IMR-90 (cell line): ENCODE measurements around the gene ARHGAP24. TPM values are rescaled to one million over a fixed set of nuclear protein-coding genes. Genes with fewer than 3 reads are reported as not detected.

Source experiments
- ATAC-seq: fragments of 200-7000 bp; cut with Tn5 transposase; 2 replicates; pipeline ENCODE4 v1.9.1; 2020; ENCODE audit warnings: low read depth, mild to moderate bottlenecking, moderate library complexity
- BruUV-seq: library from RNA; stranded (reverse); fragments of 400-500 nt; replicated peaks from 2 replicates; lab custom pipeline; 2021; lab: Mats Ljungman, UMichigan
- CTCF ChIA-PET: fragments of 300-600 bp; formaldehyde crosslinking; extraction: SDS; loops from one replicate; lab custom pipeline; 2021; ENCODE audit warnings: antibody characterized with exemption; lab: Yijun Ruan, JAX
- POLR2A ChIA-PET: fragments of 300-600 bp; sonication (Branson Sonifier 250); formaldehyde crosslinking; loops from one replicate; lab custom pipeline; 2022; ENCODE audit warnings: antibody characterized with exemption; ENCODE audit not compliant: unreplicated experiment; lab: Charles Lee
- DNase-seq: peaks from one replicate; pipeline ENCODE4 v3.0.0; 2013
- H2AFZ ChIP-seq: replicated peaks from 2 replicates; pipeline ENCODE3; 2013; ENCODE audit warnings: low read length, mild to moderate bottlenecking; ENCODE audit not compliant: poor library complexity
- H2AK5ac ChIP-seq: 2 replicates; pipeline ENCODE4 v1.6.1; 2013; ENCODE audit warnings: low read depth, low read length, inconsistent platforms
- H2AK9ac ChIP-seq: replicated peaks from 2 replicates; pipeline ENCODE3; 2013; ENCODE audit warnings: mild to moderate bottlenecking, low read depth, low read length, moderate library complexity; ENCODE audit not compliant: poor library complexity
- H2BK120ac ChIP-seq: 2 replicates; pipeline ENCODE4 v1.6.1; 2013; ENCODE audit warnings: low read depth, low read length, inconsistent platforms
- H2BK15ac ChIP-seq: 3 replicates; pipeline ENCODE4 v1.6.1; 2013; ENCODE audit warnings: low read depth, low read length, inconsistent platforms
- H2BK20ac ChIP-seq: 2 replicates; pipeline ENCODE4 v1.6.1; 2013; ENCODE audit warnings: low read depth, mild to moderate bottlenecking, inconsistent platforms, low read length, moderate library complexity
- H2BK5ac ChIP-seq: 2 replicates; pipeline ENCODE4 v1.6.1; 2013; ENCODE audit warnings: mild to moderate bottlenecking, low read depth, low read length, inconsistent platforms; ENCODE audit not compliant: poor library complexity, severe bottlenecking
- H3K14ac ChIP-seq: replicated peaks from 2 replicates; pipeline ENCODE4 v1.6.1; 2013; ENCODE audit warnings: low read depth, low read length, inconsistent platforms
- H3K18ac ChIP-seq: 2 replicates; pipeline ENCODE4 v1.6.1; 2013; ENCODE audit warnings: low read depth, low read length, control low read depth
- H3K23ac ChIP-seq: 2 replicates; pipeline ENCODE4 v1.6.1; 2013; ENCODE audit warnings: low read depth, low read length, inconsistent platforms
- H3K27ac ChIP-seq: 2 replicates; pipeline ENCODE4 v1.5.1; 2013; ENCODE audit warnings: mild to moderate bottlenecking, control low read depth, low read length; ENCODE audit not compliant: insufficient read depth
- H3K27me3 ChIP-seq: 2 replicates; pipeline ENCODE4 v1.6.1; 2013; ENCODE audit warnings: low read length; ENCODE audit not compliant: control insufficient read depth, insufficient read depth
- H3K36me3 ChIP-seq: 2 replicates; pipeline ENCODE4 v1.6.1; 2013; ENCODE audit warnings: low read length, mixed read lengths; ENCODE audit not compliant: control insufficient read depth, insufficient read depth
- H3K4ac ChIP-seq: 2 replicates; pipeline ENCODE4 v1.6.1; 2013; ENCODE audit warnings: low read depth, low read length, inconsistent platforms
- H3K4me1 ChIP-seq: 2 replicates; pipeline ENCODE4 v1.6.1; 2013; ENCODE audit warnings: low read length, mixed read lengths; ENCODE audit not compliant: control insufficient read depth, insufficient read depth
- H3K4me2 ChIP-seq: 2 replicates; pipeline ENCODE4 v1.6.1; 2013; ENCODE audit warnings: low read depth, mild to moderate bottlenecking, control low read depth, low read length, moderate library complexity
- H3K4me3 ChIP-seq: 2 replicates; pipeline ENCODE4 v1.5.1; 2013; ENCODE audit warnings: low read depth, mild to moderate bottlenecking, control low read depth, low read length, moderate library complexity; ENCODE audit not compliant: insufficient read depth
- H3K56ac ChIP-seq: 2 replicates; pipeline ENCODE4 v1.6.1; 2013; ENCODE audit warnings: low read length, inconsistent platforms; ENCODE audit not compliant: insufficient read depth; ENCODE audit errors: extremely low read depth
- H3K79me1 ChIP-seq, 2 experiments: 2 replicates each; pipeline ENCODE4 v1.6.1; 2013; ENCODE audit warnings: low read length in 2 of 2, inconsistent platforms in 1 of 2, low read depth in 1 of 2
- H3K9ac ChIP-seq: 2 replicates; pipeline ENCODE4 v1.6.1; 2013; ENCODE audit warnings: low read depth, low read length, control low read depth
- H3K9me1 ChIP-seq: 2 replicates; pipeline ENCODE4 v1.6.1; 2013; ENCODE audit warnings: low read length, inconsistent platforms; ENCODE audit not compliant: insufficient read depth
- H3K9me3 ChIP-seq: 2 replicates; pipeline ENCODE4 v1.6.1; 2013; ENCODE audit warnings: low read length; ENCODE audit not compliant: control insufficient read depth, insufficient read depth
- H4K20me1 ChIP-seq: 2 replicates; pipeline ENCODE4 v1.6.1; 2013; ENCODE audit warnings: low read length, inconsistent platforms; ENCODE audit not compliant: insufficient read depth
- H4K5ac ChIP-seq: 2 replicates; pipeline ENCODE4 v1.6.1; 2013; ENCODE audit warnings: mild to moderate bottlenecking, low read depth, low read length, control low read depth
- H4K8ac ChIP-seq, 2 experiments: 2 replicates each; pipeline ENCODE4 v1.6.1; 2013; ENCODE audit warnings: low read depth in 2 of 2, low read length in 2 of 2, control low read depth in 1 of 2, inconsistent platforms in 1 of 2
- H4K91ac ChIP-seq: 2 replicates; pipeline ENCODE4 v1.6.1; 2013; ENCODE audit warnings: low read depth, low read length, inconsistent platforms; ENCODE audit not compliant: insufficient read depth
- BHLHE40 ChIP-seq: fragments of 150-350 bp; IDR thresholded peaks from 2 replicates; pipeline ENCODE4 v1.6.1; 2016; ENCODE audit warnings: mild to moderate bottlenecking, low read depth, low read length
- CEBPB ChIP-seq: IDR thresholded peaks from 2 replicates; pipeline ENCODE4 v1.6.1; 2012; ENCODE audit warnings: low read depth, low read length, improper control_type of control experiment
- CHD1 ChIP-seq: IDR thresholded peaks from 2 replicates; pipeline ENCODE4 v1.6.1; 2012; ENCODE audit warnings: low read depth, low read length, improper control_type of control experiment
- MAFK ChIP-seq: IDR thresholded peaks from 2 replicates; pipeline ENCODE4 v1.6.1; 2012; ENCODE audit warnings: low read depth, low read length, improper control_type of control experiment
- MXI1 ChIP-seq: IDR thresholded peaks from 2 replicates; pipeline ENCODE4 v1.6.1; 2012; ENCODE audit warnings: low read depth, mild to moderate bottlenecking, low read length, moderate library complexity, borderline replicate concordance
- RAD21 ChIP-seq: IDR thresholded peaks from 2 replicates; pipeline ENCODE4 v1.6.1; 2012; ENCODE audit warnings: low read length, improper control_type of control experiment
- RCOR1 ChIP-seq: IDR thresholded peaks from 2 replicates; pipeline ENCODE4 v1.6.1; 2012; ENCODE audit warnings: mild to moderate bottlenecking, low read length, improper control_type of control experiment; ENCODE audit not compliant: insufficient replicate concordance
- RFX5 ChIP-seq: IDR thresholded peaks from 2 replicates; pipeline ENCODE4 v1.8.0; 2012; ENCODE audit warnings: low read depth, mild to moderate bottlenecking, low read length, moderate library complexity
- SMC3 ChIP-seq: fragments of 150-350 bp; IDR thresholded peaks from 2 replicates; pipeline ENCODE4 v1.6.1; 2016; ENCODE audit warnings: low read depth, mild to moderate bottlenecking, antibody characterized with exemption, low read length, moderate library complexity
- WGBS, 2 experiments: methylation state at CpG; one replicate each; pipeline versions ENCODE4 v1.1.5 to v1.1.7; 2013; ENCODE audit warnings: missing lambda C conversion rate in 2 of 2; ENCODE audit not compliant: insufficient read length in 1 of 2; ENCODE audit errors: extremely low coverage in 2 of 2; 5-methylcytosine and 5-hydroxymethylcytosine counted together
- dilution Hi-C: fragments of 300-500 bp; cut with HindIII; formaldehyde crosslinking; loops from one replicate; pipeline ENCODE4 v1.14.3; 2018; ENCODE audit warnings: low sequenced_read_pairs; ENCODE audit not compliant: unreplicated experiment
- in situ Hi-C: fragments of 300-500 bp; cut with MboI; formaldehyde crosslinking; loops from 3 replicates; pipeline ENCODE4 v1.14.3; 2019; ENCODE audit warnings: low sequenced_read_pairs, inconsistent platforms, mixed read lengths
- intact Hi-C: fragments of 100-400 bp; cut with micrococcal nuclease; formaldehyde crosslinking; loops from 2 replicates; pipeline ENCODE4 v1.10.0; 2022
- polyA plus RNA-seq, 3 experiments: library from polyadenylated mRNA; depleted of rRNA; stranded (reverse); fragments of >200 nt; gene quantifications; 2 replicates each; pipeline ENCODE4 v1.2.3, GENCODE V29; 2012; ENCODE audit warnings: low replicate concordance in 1 of 3
- total RNA-seq: library from RNA; depleted of rRNA; stranded (reverse); fragments of >200 nt; gene quantifications from 2 replicates; pipeline ENCODE4 v1.2.3, GENCODE V29; 2012
- TF ChIP-seq, protein P1 (sequence below): fragments of 150-350 bp; IDR thresholded peaks from 2 replicates; pipeline ENCODE4 v1.6.1; 2016; ENCODE audit warnings: low read depth, mild to moderate bottlenecking, low read length, moderate library complexity, borderline replicate concordance

ARHGAP24 gene
- total and polyA plus RNA-seq, 2 of the 4 experiments (the other 2 are of a cell fraction), result 11.9 to 24.0 TPM

GRCh38 chr4:85613901-85614300 is 139.0 kb downstream of the ARHGAP24 start:
- H3K79me1 ChIP-seq, result no peaks in the 10 kb centered on the region
- dilution Hi-C loops, result no loop called here
- no peak overlapping the region for H2BK15ac ChIP-seq
- no peak overlapping the region for H2BK20ac ChIP-seq
- in situ Hi-C loops, result no loop called here
- H3K4me2 ChIP-seq, result no peak overlapping the region
- no peak for TF ChIP-seq RCOR1
- no peak for TF ChIP-seq CHD1
- no peak for TF ChIP-seq MXI1
- no peak for TF ChIP-seq RAD21
- no peak for TF ChIP-seq RFX5
- no peak for TF ChIP-seq SMC3
- TF ChIP-seq BHLHE40, result no peak
- no peak for TF ChIP-seq CEBPB
- no peak for TF ChIP-seq MAFK
- TF ChIP-seq, protein P1, sequence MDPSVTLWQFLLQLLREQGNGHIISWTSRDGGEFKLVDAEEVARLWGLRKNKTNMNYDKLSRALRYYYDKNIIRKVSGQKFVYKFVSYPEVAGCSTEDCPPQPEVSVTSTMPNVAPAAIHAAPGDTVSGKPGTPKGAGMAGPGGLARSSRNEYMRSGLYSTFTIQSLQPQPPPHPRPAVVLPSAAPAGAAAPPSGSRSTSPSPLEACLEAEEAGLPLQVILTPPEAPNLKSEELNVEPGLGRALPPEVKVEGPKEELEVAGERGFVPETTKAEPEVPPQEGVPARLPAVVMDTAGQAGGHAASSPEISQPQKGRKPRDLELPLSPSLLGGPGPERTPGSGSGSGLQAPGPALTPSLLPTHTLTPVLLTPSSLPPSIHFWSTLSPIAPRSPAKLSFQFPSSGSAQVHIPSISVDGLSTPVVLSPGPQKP, result no peak
- DNase-seq, result no peak
- H3K4me1 ChIP-seq, result no peaks in the 10 kb centered on the region
- H3K56ac ChIP-seq, result no peak overlapping the region
- no peaks in the 10 kb centered on the region for H3K36me3 ChIP-seq
- no peaks in the 10 kb centered on the region for H4K20me1 ChIP-seq
- BruUV-seq, result no TSS peak
- H4K8ac ChIP-seq, result no peak overlapping the region
- H3K27me3 ChIP-seq, result no peaks in the 10 kb centered on the region
- H2BK120ac ChIP-seq, result no peak overlapping the region
- ChIA-PET CTCF (no interaction called here), POLR2A (no interaction called here)
- intact Hi-C loops, result no loop called here
- no peak overlapping the region for H3K27ac ChIP-seq
- no peak overlapping the region for H3K18ac ChIP-seq
- no peak overlapping the region for H2AK9ac ChIP-seq
- H3K14ac ChIP-seq, result no peak overlapping the region
- H3K9me3 ChIP-seq, result no peaks in the 10 kb centered on the region
- H3K4ac ChIP-seq, result no peak overlapping the region
- H4K91ac ChIP-seq, result no peak overlapping the region
- H2AK5ac ChIP-seq, result no peak overlapping the region
- H2BK5ac ChIP-seq, result no peak overlapping the region
- no peak overlapping the region for H4K5ac ChIP-seq
- no peaks in the 10 kb centered on the region for H3K9me1 ChIP-seq
- no CpG with 5 or more reads among the region's 1 CpG for WGBS, 2 experiments
- H3K4me3 ChIP-seq, result no peak overlapping the region
- no peak overlapping the region for H3K9ac ChIP-seq
- ATAC-seq, result no peak
- H2AFZ ChIP-seq, result no peak overlapping the region
- H3K23ac ChIP-seq, result no peak overlapping the region
